Keratinocyte (primary cell): ENCODE measurements around the gene SPTSSB.

Source experiments
- CTCF ChIP-seq, 3 experiments: IDR thresholded peaks in 1 of 3; conservative IDR thresholded peaks in 1 of 3; optimal IDR thresholded peaks in 1 of 3; 2 replicates in 2 of 3; 3 replicates in 1 of 3; pipeline versions ENCODE3 to v1.5.1; 2011; ENCODE audit warnings: low read length in 3 of 3, mild to moderate bottlenecking in 3 of 3, moderate library complexity in 2 of 3, control low read depth in 1 of 3, inconsistent platforms in 1 of 3; ENCODE audit not compliant: insufficient read depth in 2 of 3; ENCODE audit errors: extremely low read depth in 1 of 3
- EZH2 ChIP-seq: IDR thresholded peaks from one replicate; pipeline ENCODE4 v1.6.1; 2012; ENCODE audit warnings: inconsistent platforms, mild to moderate bottlenecking, low read length, moderate library complexity

DNA sequence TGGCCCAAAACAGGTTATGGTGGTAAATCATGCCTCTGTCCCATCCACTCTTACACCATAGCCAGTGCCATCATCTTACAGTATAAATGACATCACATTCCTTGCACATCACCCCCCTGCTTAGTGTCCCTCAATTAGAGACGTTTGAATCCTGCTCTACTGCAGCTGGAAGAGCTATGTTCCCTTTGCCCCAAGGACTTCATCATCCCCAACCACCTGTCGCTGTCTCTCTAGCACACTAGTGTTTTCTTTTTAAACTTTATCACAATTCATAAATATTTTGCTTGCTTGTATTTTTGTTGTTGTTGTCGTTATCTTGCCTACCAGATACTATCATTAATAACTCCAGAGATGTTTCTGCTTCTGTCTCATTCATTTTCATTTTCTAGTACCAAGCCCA, 28.7 kb downstream of the SPTSSB start:
- no peak for TF ChIP-seq CTCF (optimal IDR thresholded peaks at IDR 0.05 in 1 of 3, IDR thresholded peaks at IDR 0.05 in 1 of 3, conservative IDR thresholded peaks at IDR 0.05 in 1 of 3; ENCODE audit: extremely low read depth in 1 of 3, insufficient read depth in 2 of 3, low read length in 3 of 3)
- no peak for TF ChIP-seq EZH2
